Measurements from ENCODE around the gene SEMA3A.

GRCh38 chr7:84073186-84073875, 121.3 kb downstream of the SEMA3A start:
- no peak for TF ChIP-seq CTCF (conservative IDR thresholded peaks at IDR 0.05; ENCODE audit: low read length)
- TF ChIP-seq EZH2phosphoT487 (IDR thresholded peaks at IDR 0.05; ENCODE audit: borderline replicate concordance, low read depth, low read length), result no peak

All from OCI-LY7 (cell line).